K562 (cell line): ENCODE data around the gene CDK5R2. TPM values are rescaled to one million over a fixed set of nuclear protein-coding genes. Genes with fewer than 3 reads are reported as not detected.
A peak's percentile ranks its signal among the peaks of the same experiment; 100 is the strongest.

ENCODE experiments used
- ATAC-seq: fragments of 200-7000 bp; cut with Tn5 transposase; 3 replicates; pipeline ENCODE4 v1.9.1; 2020; ENCODE audit warnings: moderate library complexity
- BruUV-seq: library from RNA; stranded (reverse); fragments of 400-500 nt; replicated peaks from 2 replicates; lab custom pipeline; 2021; lab: Mats Ljungman, UMichigan
- CTCF ChIA-PET: fragments of 300-600 bp; formaldehyde crosslinking; extraction: SDS; loops from one replicate; lab custom pipeline; 2021; ENCODE audit warnings: low intra/inter-chr PET ratio; lab: Yijun Ruan, JAX
- POLR2A ChIA-PET: fragments of 300-600, 350-650 bp; sonication (Branson Sonifier 250); formaldehyde crosslinking; extraction: SDS; loops from one replicate; lab custom pipeline; 2021; ENCODE audit warnings: antibody characterized with exemption, inconsistent platforms; lab: Yijun Ruan, JAX
- DNase-seq, 4 experiments: peaks; one replicate each; pipeline versions ENCODE4 v3.0.0 to v3.0.0-alpha.2; 2011 to 2018; ENCODE audit warnings: low spot score in 3 of 4, mixed read lengths in 3 of 4; ENCODE audit errors: extremely low read depth in 1 of 4
- FAIRE-seq: peaks from 2 replicates; lab custom pipeline; 2011; peaks lifted over from hg19 to GRCh38; lab: Jason Lieb, UNC
- H2AFZ ChIP-seq: 2 replicates; pipeline ENCODE4 v1.6.0; 2011; ENCODE audit warnings: low read depth, low read length, control low read depth, inconsistent platforms
- H3K27ac ChIP-seq: fragments of 200-600 bp; 3 replicates; pipeline ENCODE4 v1.8.0; 2011; ENCODE audit warnings: low read depth, mild to moderate bottlenecking, control low read depth, inconsistent platforms, low read length, moderate library complexity, mixed read lengths; ENCODE audit errors: extremely low read depth
- H3K27me3 ChIP-seq, 2 experiments: fragments of 300-600 bp in 1 of 2; 2 replicates in 1 of 2; 3 replicates in 1 of 2; pipeline versions ENCODE4 v1.6.0 to v1.8.0; 2011; ENCODE audit warnings: inconsistent platforms in 2 of 2, low read length in 2 of 2, mild to moderate bottlenecking in 1 of 2, mixed read lengths in 1 of 2, moderate library complexity in 1 of 2; ENCODE audit not compliant: control insufficient read depth in 2 of 2, insufficient read depth in 2 of 2
- H3K36me3 ChIP-seq: fragments of 300-600 bp; 3 replicates; pipeline ENCODE4 v1.8.0; 2011; ENCODE audit warnings: mild to moderate bottlenecking, low read length, inconsistent platforms; ENCODE audit not compliant: control insufficient read depth, insufficient read depth
- H3K4me1 ChIP-seq, 2 experiments: fragments of 200-600 bp in 1 of 2; replicated peaks in 1 of 2; 2 replicates in 1 of 2; 3 replicates in 1 of 2; pipeline versions ENCODE4 v1.5.1 to v1.8.0; 2011; ENCODE audit warnings: inconsistent platforms in 2 of 2, low read length in 2 of 2, mild to moderate bottlenecking in 1 of 2, mixed read lengths in 1 of 2, moderate library complexity in 1 of 2; ENCODE audit not compliant: control insufficient read depth in 2 of 2, insufficient read depth in 2 of 2
- H3K4me2 ChIP-seq: 2 replicates; pipeline ENCODE4 v1.6.1; 2011; ENCODE audit warnings: low read length, control low read depth, inconsistent platforms, mixed read lengths; ENCODE audit not compliant: insufficient read depth
- H3K4me3 ChIP-seq: fragments of 200-600 bp; sonication (generic), shearing (Covaris generic); 2 replicates; pipeline ENCODE4 v1.5.1; 2016; ENCODE audit warnings: control low read depth, inconsistent platforms
- H3K79me2 ChIP-seq: fragments of 200-600 bp; 3 replicates; pipeline ENCODE4 v1.8.0; 2011; ENCODE audit warnings: low read length, inconsistent platforms; ENCODE audit not compliant: control insufficient read depth, insufficient read depth
- H3K9ac ChIP-seq, 2 experiments: 2 replicates each; pipeline versions ENCODE4 v1.6.0 to v1.6.1; 2011; ENCODE audit warnings: low read depth in 2 of 2, low read length in 2 of 2, control low read depth in 1 of 2, inconsistent platforms in 1 of 2, mild to moderate bottlenecking in 1 of 2, mixed read lengths in 1 of 2; ENCODE audit not compliant: insufficient read depth in 1 of 2
- H3K9me1 ChIP-seq: one replicate; pipeline ENCODE4 v1.6.0; 2011; ENCODE audit warnings: inconsistent platforms, mild to moderate bottlenecking, low read length, moderate library complexity; ENCODE audit not compliant: control insufficient read depth, insufficient read depth
- H3K9me3 ChIP-seq: replicated peaks from 2 replicates; pipeline ENCODE4 v1.5.1; 2011; ENCODE audit warnings: low read depth, low read length, inconsistent platforms; ENCODE audit not compliant: control insufficient read depth, insufficient read depth
- H4K20me1 ChIP-seq: replicated peaks from 2 replicates; pipeline ENCODE4 v1.6.1; 2011; ENCODE audit warnings: low read length, inconsistent platforms, mixed read lengths; ENCODE audit not compliant: control insufficient read depth, insufficient read depth
- ARID2 ChIP-seq: fragments of 450-650 bp; IDR thresholded peaks from 2 replicates; pipeline ENCODE4 v1.6.1; 2017; ENCODE audit warnings: antibody characterized with exemption, mild to moderate bottlenecking
- CAMTA2 ChIP-seq: fragments of 250-450 bp; sonication (Bioruptor Pico); conservative IDR thresholded peaks from 2 replicates; pipeline ENCODE4 v1.5.1; 2022
- EP300 ChIP-seq: IDR thresholded peaks from 2 replicates; pipeline ENCODE4 v1.6.1; 2012; ENCODE audit warnings: low read length, improper control_type of control experiment
- ERF ChIP-seq: fragments of 450-650 bp; formaldehyde crosslinking; IDR thresholded peaks from 2 replicates; pipeline ENCODE4 v1.4.0; 2020; ENCODE audit warnings: mild to moderate bottlenecking, mixed read lengths
- HDAC8 ChIP-seq: fragments of 450-650 bp; IDR thresholded peaks from 2 replicates; pipeline ENCODE4 v1.6.1; 2016; ENCODE audit warnings: mild to moderate bottlenecking, missing genetic modification characterization, moderate library complexity, missing compliant biosample characterization
- MYC ChIP-seq, 2 experiments: fragments of 250-450 bp in 1 of 2; sonication (Bioruptor Pico) in 1 of 2; IDR thresholded peaks; 2 replicates each; pipeline versions ENCODE4 v1.5.1 to v1.6.1; 2012 to 2021; ENCODE audit warnings: low read depth in 2 of 2, borderline replicate concordance in 1 of 2, improper control_type of control experiment in 1 of 2, low read length in 1 of 2, mild to moderate bottlenecking in 1 of 2, moderate library complexity in 1 of 2
- NFYB ChIP-seq: IDR thresholded peaks from 2 replicates; pipeline ENCODE4 v1.6.1; 2011; ENCODE audit warnings: mild to moderate bottlenecking, moderate library complexity; ENCODE audit not compliant: insufficient read length; ENCODE audit errors: extremely low read depth
- PCBP1 ChIP-seq: fragments of 200-400 bp; formaldehyde crosslinking; IDR thresholded peaks from 2 replicates; pipeline ENCODE4 v1.6.1; 2018; ENCODE audit warnings: mild to moderate bottlenecking, low read depth, low read length; ENCODE audit not compliant: poor library complexity, severe bottlenecking
- PHF8 ChIP-seq: fragments of 200-600 bp; sonication (generic); IDR thresholded peaks from 2 replicates; pipeline ENCODE4 v1.6.1; 2012; ENCODE audit warnings: mixed run types, mild to moderate bottlenecking, inconsistent platforms, low read length, moderate library complexity, borderline replicate concordance
- PYGO2 ChIP-seq: fragments of 450-650 bp; IDR thresholded peaks from 2 replicates; pipeline ENCODE4 v1.6.1; 2016; ENCODE audit warnings: mild to moderate bottlenecking, missing genetic modification characterization, moderate library complexity, missing compliant biosample characterization
- RFX7 ChIP-seq: fragments of 250-450 bp; sonication (Bioruptor Pico); IDR thresholded peaks from 2 replicates; pipeline ENCODE4 v1.5.1; 2021; ENCODE audit warnings: mild to moderate bottlenecking
- SIN3B ChIP-seq: fragments of 450-650 bp; IDR thresholded peaks from 2 replicates; pipeline ENCODE4 v1.6.1; 2017; ENCODE audit warnings: low read depth, mild to moderate bottlenecking, moderate library complexity
- SRSF9 ChIP-seq: fragments of 200-400 bp; formaldehyde crosslinking; IDR thresholded peaks from 2 replicates; pipeline ENCODE4 v1.6.1; 2017; ENCODE audit warnings: low read depth, low read length, borderline replicate concordance
- ZNF184 ChIP-seq: sonication (generic); formaldehyde crosslinking; IDR thresholded peaks from 2 replicates; pipeline ENCODE4 v1.5.0; 2020; ENCODE audit warnings: missing genetic modification reagents
- ZNF3 ChIP-seq: fragments of 250-450 bp; sonication (Bioruptor Pico); IDR thresholded peaks from 2 replicates; pipeline ENCODE4 v1.5.0; 2021; ENCODE audit warnings: mild to moderate bottlenecking, moderate library complexity
- ZNF695 ChIP-seq: fragments of 450-650 bp; formaldehyde crosslinking; IDR thresholded peaks from 2 replicates; pipeline ENCODE4 v1.4.0; 2020; ENCODE audit warnings: mild to moderate bottlenecking, moderate library complexity
- WGBS: fragments of 100-300 bp; shearing (Covaris generic); methylation state at CpG from one replicate; pipeline ENCODE4 v1.1.6; 2016; ENCODE audit warnings: low coverage, mixed read lengths; ENCODE audit not compliant: insufficient coverage; ENCODE audit errors: missing lambda C conversion rate; 5-methylcytosine and 5-hydroxymethylcytosine counted together
- in situ Hi-C: fragments of 300-500 bp; cut with MboI; formaldehyde crosslinking; loops from 4 replicates; pipeline ENCODE4 v1.15.0; 2018; ENCODE audit warnings: inconsistent platforms, mixed read lengths
- intact Hi-C: fragments of 100-400 bp; cut with micrococcal nuclease; formaldehyde crosslinking; loops from 2 replicates; pipeline ENCODE4 v1.14.2; 2022
- polyA plus RNA-seq, 8 experiments: library from polyadenylated mRNA; depleted of rRNA in 4 of 8; stranded (reverse) in 5 of 8; unstranded in 3 of 8; fragments of >200 nt; fragmentation: Nextera tagmentation in 2 of 8; fragmentation: Illumina TruSeq in 1 of 8; extraction: Ambion mirVana in 2 of 8; extraction: Trizol in 1 of 8; gene quantifications; 2 replicates each; pipeline versions ENCODE4 v1.2.1 to v1.2.3, GENCODE V29; 2011 to 2014; ENCODE audit warnings: inconsistent platforms in 1 of 8, missing spikeins in 1 of 8
- total RNA-seq, 7 experiments: library from RNA; depleted of rRNA in 6 of 7; stranded (reverse); fragments of >200 nt in 6 of 7; fragmentation: Illumina TruSeq in 2 of 7; extraction: Trizol in 2 of 7; gene quantifications; 2 replicates each; pipeline versions ENCODE4 v1.2.1 to v1.2.3, GENCODE V29; 2011 to 2021; ENCODE audit warnings: low replicate concordance in 1 of 7
- TF ChIP-seq, protein P1 (sequence below): fragments of 250-450 bp; sonication (Bioruptor Pico); IDR thresholded peaks from 2 replicates; pipeline ENCODE4 v1.4.0; 2020; ENCODE audit warnings: mild to moderate bottlenecking
- TF ChIP-seq, protein P2 (sequence below): fragments of 450-650 bp; IDR thresholded peaks from 2 replicates; pipeline ENCODE4 v1.6.1; 2016; ENCODE audit warnings: antibody characterized with exemption
- TF ChIP-seq, protein P3 (sequence below): fragments of 450-650 bp; formaldehyde crosslinking; IDR thresholded peaks from 2 replicates; pipeline ENCODE4 v1.4.0; 2020; ENCODE audit warnings: mild to moderate bottlenecking, mixed read lengths

CDK5R2 gene
- total and polyA plus RNA-seq, 9 of the 15 experiments (the other 6 are each of a cell fraction or from before 2014, with no cell fraction given), result 0.09 TPM; not detected in 8

DNA sequence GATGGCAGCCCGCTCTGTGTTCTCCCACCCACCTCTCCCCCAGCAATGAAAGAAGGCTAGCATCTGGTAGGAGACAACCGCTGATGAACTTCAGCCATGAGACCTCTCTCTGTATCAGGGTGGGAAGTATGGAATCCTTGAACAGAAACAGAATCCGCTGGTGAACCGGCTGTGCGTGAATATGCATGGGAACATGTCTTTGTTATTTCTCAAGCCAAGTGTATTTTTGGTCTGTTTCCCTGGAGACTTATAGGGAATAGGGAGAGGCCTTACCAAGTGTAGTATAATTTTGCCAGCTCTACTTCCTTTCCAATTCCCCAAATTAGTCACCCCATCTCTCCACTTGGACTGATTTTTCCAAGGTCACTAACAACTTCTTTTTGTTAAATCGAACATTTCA is 48.7 kb upstream of the CDK5R2 start:
- Histone ChIP-seq H3K27ac (peak overlapping the region; percentile 37; the same call in 2 of the 3 replicates), H3K27me3 (peaks cover 3 to 4% of the 10 kb centered on the region in 2 experiments; a peak in 1 of 5 replicates), H3K9me3 (no peaks in the 10 kb centered on the region)
- FAIRE-seq (no peak), DNase-seq (no peak)
- TF ChIP-seq SRSF9 (no peak), PYGO2 (tag) (no peak), ZNF184 (CRISPR knock-in tag) (no peak), SIN3B (no peak), PCBP1 (no peak), ZNF695 (CRISPR knock-in tag) (no peak), PHF8 (no peak), HDAC8 (tag) (no peak), CAMTA2 (CRISPR knock-in tag) (no peak), ERF (CRISPR knock-in tag) (no peak), RFX7 (CRISPR knock-in tag) (no peak), NFYB (no peak), MYC (IDR thresholded peaks at IDR 0.05; ENCODE audit: low read depth, low read length) (no peak), MYC (CRISPR knock-in tag; IDR thresholded peaks at IDR 0.05; ENCODE audit: borderline replicate concordance, low read depth) (no peak), ARID2 (no peak), ZNF3 (no peak), EP300 (no peak)
- TF ChIP-seq, protein P1, sequence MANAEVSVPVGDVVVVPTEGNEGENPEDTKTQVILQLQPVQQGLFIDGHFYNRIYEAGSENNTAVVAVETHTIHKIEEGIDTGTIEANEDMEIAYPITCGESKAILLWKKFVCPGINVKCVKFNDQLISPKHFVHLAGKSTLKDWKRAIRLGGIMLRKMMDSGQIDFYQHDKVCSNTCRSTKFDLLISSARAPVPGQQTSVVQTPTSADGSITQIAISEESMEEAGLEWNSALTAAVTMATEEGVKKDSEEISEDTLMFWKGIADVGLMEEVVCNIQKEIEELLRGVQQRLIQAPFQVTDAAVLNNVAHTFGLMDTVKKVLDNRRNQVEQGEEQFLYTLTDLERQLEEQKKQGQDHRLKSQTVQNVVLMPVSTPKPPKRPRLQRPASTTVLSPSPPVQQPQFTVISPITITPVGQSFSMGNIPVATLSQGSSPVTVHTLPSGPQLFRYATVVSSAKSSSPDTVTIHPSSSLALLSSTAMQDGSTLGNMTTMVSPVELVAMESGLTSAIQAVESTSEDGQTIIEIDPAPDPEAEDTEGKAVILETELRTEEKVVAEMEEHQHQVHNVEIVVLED (CRISPR knock-in tag), result no peak
- TF ChIP-seq, protein P2, sequence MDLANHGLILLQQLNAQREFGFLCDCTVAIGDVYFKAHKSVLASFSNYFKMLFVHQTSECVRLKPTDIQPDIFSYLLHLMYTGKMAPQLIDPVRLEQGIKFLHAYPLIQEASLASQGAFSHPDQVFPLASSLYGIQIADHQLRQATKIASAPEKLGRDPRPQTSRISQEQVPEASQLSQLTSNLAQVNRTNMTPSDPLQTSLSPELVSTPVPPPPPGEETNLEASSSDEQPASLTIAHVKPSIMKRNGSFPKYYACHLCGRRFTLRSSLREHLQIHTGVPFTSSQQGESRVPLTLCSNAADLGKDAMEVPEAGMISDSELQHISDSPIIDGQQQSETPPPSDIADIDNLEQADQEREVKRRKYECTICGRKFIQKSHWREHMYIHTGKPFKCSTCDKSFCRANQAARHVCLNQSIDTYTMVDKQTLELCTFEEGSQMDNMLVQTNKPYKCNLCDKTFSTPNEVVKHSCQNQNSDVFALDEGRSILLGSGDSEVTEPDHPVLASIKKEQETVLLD, result no peak
- TF ChIP-seq, protein P3, sequence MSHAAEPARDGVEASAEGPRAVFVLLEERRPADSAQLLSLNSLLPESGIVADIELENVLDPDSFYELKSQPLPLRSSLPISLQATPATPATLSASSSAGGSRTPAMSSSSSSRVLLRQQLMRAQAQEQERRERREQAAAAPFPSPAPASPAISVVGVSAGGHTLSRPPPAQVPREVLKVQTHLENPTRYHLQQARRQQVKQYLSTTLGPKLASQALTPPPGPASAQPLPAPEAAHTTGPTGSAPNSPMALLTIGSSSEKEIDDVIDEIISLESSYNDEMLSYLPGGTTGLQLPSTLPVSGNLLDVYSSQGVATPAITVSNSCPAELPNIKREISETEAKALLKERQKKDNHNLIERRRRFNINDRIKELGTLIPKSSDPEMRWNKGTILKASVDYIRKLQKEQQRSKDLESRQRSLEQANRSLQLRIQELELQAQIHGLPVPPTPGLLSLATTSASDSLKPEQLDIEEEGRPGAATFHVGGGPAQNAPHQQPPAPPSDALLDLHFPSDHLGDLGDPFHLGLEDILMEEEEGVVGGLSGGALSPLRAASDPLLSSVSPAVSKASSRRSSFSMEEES (CRISPR knock-in tag), result no peak
- TF ChIP-seq, all 486 proteins: peak for 0
- Histone ChIP-seq H3K9me1 (no peaks in the 10 kb centered on the region), H3K4me2 (peak overlapping the region; percentile 76), H3K36me3 (no peaks in the 10 kb centered on the region), H3K9ac (peak overlapping the region; percentile 64 to 77; a peak in 2 of 4 replicates), H3K4me1 (peaks cover 10 to 11% of the 10 kb centered on the region in 2 experiments; a peak in 3 of 5 replicates), H2AFZ (peak overlapping the region; percentile 74), H4K20me1 (no peaks in the 10 kb centered on the region), H3K79me2 (peaks cover 14% of the 10 kb centered on the region; the same call in 2 of the 3 replicates), H3K4me3 (peak overlapping the region; percentile 12)
- ATAC-seq, result no peak
- intact Hi-C loops, result no loop called here
- POLR2A ChIA-PET, result interaction anchor here (0.6 to 0.7 kb wide), 2 partner anchors 80 to 471 kb away, joined by 3 read pairs; no protein-coding TSS in a partner anchor
- in situ Hi-C loops, result no loop called here
- WGBS, result 39% methylated on average over 5 of the region's 6 CpGs
- no TSS peak for BruUV-seq
- CTCF ChIA-PET, result no interaction called here
